Daoy (cell line): Measurements from ENCODE around the gene SMNDC1. TPM values are rescaled to one million over a fixed set of nuclear protein-coding genes. Genes with fewer than 3 reads are reported as not detected.
"Not testable (repeated sequence)": the region's sequence is repeated elsewhere in the genome, so short reads cannot be mapped to it uniquely, and the experiment has no call there.

Source experiments
- DNase-seq: peaks from one replicate; pipeline ENCODE4 v3.0.0-alpha.2; 2015; ENCODE audit warnings: low read depth
- total RNA-seq: library from RNA; depleted of rRNA; stranded (reverse); fragments of >200 nt; shearing (Covaris generic); gene quantifications from 2 replicates; pipeline ENCODE4 v1.2.3, GENCODE V29; 2014; rRNA removed

The SMNDC1 gene
- total RNA-seq, 1 experiment from 2014 or later = 5.8 TPM

DNA sequence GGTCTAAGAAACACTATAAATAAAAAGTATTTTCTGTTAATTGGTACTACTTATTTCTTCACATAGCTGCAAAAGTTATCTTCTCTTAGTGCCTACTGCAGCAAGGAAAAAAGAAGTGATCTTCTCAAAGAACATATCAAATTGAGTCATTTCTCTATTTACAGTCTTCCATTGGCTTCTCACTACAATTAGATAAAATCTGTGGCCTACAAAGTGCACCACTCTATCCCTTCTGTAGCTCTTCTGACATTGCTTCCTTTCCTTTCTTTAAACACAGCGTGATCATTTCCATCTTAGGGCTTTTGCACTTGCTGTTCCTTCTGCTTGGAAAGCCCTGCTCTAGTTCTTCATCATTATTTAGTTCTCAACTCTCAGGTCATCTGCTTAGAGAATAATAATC, 52.6 kb downstream of the SMNDC1 start:
- no peak for DNase-seq

DNA sequence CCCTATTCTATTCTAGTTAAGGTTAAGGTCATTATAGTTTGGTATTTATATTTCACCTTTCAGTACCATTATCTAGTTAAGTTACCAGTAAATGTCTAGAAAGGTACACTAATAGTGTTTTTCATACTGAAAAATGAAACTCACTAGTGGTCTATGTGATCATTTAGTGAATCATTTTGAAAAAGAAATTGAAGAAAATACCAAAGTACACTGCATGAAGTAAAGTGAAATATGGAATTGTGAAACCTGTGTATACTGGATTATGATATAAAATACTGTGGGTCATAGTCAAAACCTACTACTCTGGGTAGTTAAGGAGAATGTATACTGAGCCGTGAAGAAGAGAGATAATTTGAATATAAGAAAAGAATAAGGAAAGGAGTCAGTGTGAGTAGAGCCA, 53.3 kb downstream of the SMNDC1 start:
- not testable (repeated sequence) for DNase-seq

DNA sequence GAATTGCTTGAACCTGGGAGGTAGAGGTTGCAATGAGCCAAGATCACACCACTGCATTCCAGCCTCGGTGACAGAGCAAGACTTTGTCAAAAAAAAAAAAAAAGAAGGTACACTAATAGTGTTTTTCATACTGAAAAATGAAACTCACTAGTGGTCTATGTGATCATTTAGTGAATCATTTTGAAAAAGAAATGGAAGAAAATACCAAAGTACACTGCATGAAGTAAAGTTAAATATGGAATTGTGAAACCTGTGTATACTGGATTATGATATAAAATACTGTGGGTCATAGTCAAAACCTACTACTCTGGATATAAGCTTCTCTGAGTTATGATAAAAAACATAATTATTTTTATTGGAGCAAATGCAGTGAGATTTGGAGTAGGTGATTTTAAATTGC, 55.2 kb downstream of the SMNDC1 start:
- DNase-seq = not testable (repeated sequence)

DNA sequence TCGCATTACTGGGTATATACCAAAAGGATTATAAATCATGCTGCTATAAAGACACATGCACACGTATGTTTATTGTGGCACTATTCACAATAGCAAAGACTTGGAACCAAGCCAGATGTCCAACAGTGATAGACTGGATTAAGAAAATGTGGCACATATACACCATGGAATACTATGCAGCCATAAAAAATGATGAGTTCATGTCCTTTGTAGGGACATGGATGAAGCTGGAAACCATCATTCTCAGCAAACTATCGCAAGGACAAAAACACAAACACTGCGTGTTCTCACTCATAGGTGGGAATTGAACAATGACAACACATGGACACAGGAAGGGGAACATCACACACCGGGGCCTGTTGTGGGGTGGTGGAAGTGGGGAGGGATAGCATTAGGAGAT, 56.9 kb downstream of the SMNDC1 start:
- DNase-seq = not testable (repeated sequence)

DNA sequence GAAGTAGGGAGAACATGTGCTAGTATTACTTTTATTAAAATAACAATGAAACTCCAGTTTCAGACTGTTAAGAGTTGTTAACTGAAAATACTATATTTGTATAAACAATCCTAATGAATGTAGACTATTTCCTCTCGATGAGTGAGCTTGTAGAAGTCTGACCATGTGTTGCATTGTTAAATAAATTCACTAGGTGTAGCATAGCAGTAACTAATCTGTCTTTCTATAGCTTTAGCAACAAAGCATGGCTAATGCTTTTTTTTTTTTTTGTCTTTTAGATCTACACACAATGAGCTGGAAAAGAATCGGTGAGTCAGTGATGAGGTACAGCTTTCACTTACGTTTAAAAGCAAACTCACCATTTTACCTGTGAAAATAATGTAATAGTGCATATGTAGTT, 60.2 kb downstream of the SMNDC1 start:
- no peak for DNase-seq

DNA sequence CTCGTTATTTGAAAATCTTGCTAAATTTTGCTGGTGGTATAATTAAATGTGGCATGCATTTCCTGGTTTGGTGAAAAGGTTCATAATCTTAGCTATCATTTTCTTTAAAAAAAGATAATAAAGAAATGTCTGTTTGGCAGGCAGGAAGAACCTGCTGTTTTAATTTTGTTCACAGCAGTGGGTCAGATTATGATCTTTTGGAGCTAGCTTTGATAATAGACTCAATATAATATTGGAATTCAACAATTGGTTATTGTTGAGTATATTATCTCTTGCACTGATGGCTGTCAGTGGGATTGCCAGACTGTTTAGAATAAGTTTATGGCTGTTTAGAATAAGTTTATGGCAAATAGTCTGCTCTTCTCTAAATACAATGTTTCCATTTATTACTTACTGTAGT, 62.2 kb downstream of the SMNDC1 start:
- DNase-seq = no peak

DNA sequence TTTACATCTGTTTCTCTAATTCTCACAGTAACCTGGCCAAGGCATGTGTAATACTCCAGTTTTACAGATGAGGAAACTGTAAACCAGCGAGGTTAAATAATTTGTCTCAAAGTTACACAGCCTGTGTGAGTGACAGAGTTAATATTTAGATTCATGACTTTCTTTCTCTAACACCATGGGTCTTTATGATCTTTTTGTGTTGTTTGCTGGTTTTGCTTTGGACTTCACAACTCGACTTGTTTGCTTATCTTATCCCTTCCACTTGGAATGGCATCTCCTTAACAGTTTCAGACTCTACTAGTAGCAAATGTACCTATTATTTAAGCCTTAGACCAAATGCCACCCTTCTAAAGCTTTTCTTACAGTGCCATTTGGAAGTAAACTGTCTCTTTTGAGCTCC, 62.9 kb downstream of the SMNDC1 start:
- DNase-seq = no peak

DNA sequence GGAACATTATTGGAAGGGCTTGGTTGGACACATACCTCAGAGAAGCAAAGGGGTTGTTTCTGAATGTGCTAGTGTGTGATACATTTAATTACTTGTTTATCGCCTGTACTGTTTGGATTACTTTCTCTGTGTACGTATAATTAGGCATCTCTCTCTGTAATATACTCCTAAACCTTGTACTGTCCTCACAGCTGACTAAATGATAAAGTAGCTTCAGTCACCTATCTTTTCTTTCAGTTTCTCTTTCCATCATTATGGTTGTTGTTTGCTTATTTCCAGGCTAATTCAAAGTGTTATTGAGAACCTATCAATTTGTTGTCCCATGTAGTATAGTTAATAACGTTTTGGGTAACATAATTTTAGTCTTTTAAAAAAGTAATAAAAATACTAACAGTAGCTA, 63.3 kb downstream of the SMNDC1 start:
- no peak for DNase-seq

Other genes starting within 250 kb of the SMNDC1 start
- 4.3 and 6.5 TPM in 2 replicates for gene MXI1, start 97.3 kb downstream of the SMNDC1 start, total RNA-seq
- 9.1 and 9.9 TPM in 2 replicates for gene DUSP5, start 193.0 kb upstream of the SMNDC1 start, total RNA-seq